ENCODE data around the gene HNRNPA1.
A peak's percentile ranks its signal among the peaks of the same experiment; 100 is the strongest.
"Not testable (repeated sequence)": the region's sequence is repeated elsewhere in the genome, so short reads cannot be mapped to it uniquely, and the experiment has no call there.

HNRNPA1 gene

GRCh38 chr12:54300225-54300731, 19.8 kb downstream of the HNRNPA1 start:
- DNase-seq, result no peak

GRCh38 chr12:54300732-54301427, 20.4 kb downstream of the HNRNPA1 start, which contains the start of gene NFE2:
Gene NFE2 (minus strand): TSS chr12:54301015. CDS start chr12:54295248, 5,767 bp downstream.
- peak; percentile 67 for DNase-seq

- no peak for DNase-seq
These were observed 21.0 kb downstream of the HNRNPA1 start for GRCh38 chr12:54301428-54302048.

GRCh38 chr12:54303640-54304039, 23.1 kb downstream of the HNRNPA1 start:
- DNase-seq, result no peak

- peak; percentile 44 for DNase-seq
These were observed 23.8 kb downstream of the HNRNPA1 start for GRCh38 chr12:54304187-54304810.

- DNase-seq, result peak; percentile 79
These were observed 26.6 kb downstream of the HNRNPA1 start for GRCh38 chr12:54306925-54307741.

- no peak for DNase-seq
These were observed 30.5 kb downstream of the HNRNPA1 start for GRCh38 chr12:54311051-54311450.

GRCh38 chr12:54312309-54312708, 31.8 kb downstream of the HNRNPA1 start:
- not testable (repeated sequence) for DNase-seq

- no peak for DNase-seq
These were observed 40.8 kb downstream of the HNRNPA1 start for GRCh38 chr12:54321363-54321762.

- peak; percentile 98 for DNase-seq
These were observed 44.3 kb downstream of the HNRNPA1 start, which contains the start of gene COPZ1 for GRCh38 chr12:54324617-54325441. Gene COPZ1 (plus strand): TSS chr12:54325131. CDS start chr12:54325164, 33 bp downstream.

- DNase-seq, result not testable (repeated sequence)
These were observed 45.0 kb downstream of the HNRNPA1 start for GRCh38 chr12:54325442-54326109.

- DNase-seq, result no peak
These were observed 48.2 kb downstream of the HNRNPA1 start for GRCh38 chr12:54328595-54329337.

- no peak for DNase-seq
These were observed 49.2 kb downstream of the HNRNPA1 start for GRCh38 chr12:54329759-54330158.

- DNase-seq, result no peak
These were observed 49.9 kb downstream of the HNRNPA1 start for GRCh38 chr12:54330442-54330841.

GRCh38 chr12:54331461-54331860, 50.9 kb downstream of the HNRNPA1 start:
- no peak for DNase-seq

- no peak for DNase-seq
These were observed 53.0 kb downstream of the HNRNPA1 start for GRCh38 chr12:54333420-54334034.
